ENCODE data around the gene OR2T2.
"Not testable (repeated sequence)": the region's sequence is repeated elsewhere in the genome, so short reads cannot be mapped to it uniquely, and the experiment has no call there.

The OR2T2 gene

GRCh38 chr1:248445399-248445798 lies at the start of gene OR2T2:
Gene OR2T2 (plus strand): TSS chr1:248445637. CDS start chr1:248452798, 7,161 bp downstream.
- DNase-seq (ENCODE audit: low read depth) = not testable (repeated sequence)

DNA sequence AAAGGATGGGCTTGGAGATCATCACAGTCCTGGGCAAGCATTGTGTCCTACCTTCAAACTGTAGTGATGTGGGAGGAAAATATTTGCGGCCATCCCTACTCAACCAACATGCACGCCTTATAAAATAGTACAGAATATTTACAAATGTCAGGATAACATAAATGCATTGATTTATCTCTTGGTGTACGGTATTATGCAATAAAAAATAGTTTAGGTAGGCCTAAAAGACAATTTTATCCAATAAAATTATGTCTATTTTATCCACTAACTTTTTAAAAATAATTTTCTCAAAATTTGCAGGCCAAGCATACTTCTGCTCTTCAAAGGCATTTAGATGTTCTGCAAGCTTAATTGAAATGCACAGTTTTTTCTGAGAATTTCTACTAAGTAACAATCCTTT lies 42.7 kb upstream of the OR2T2 start, which contains the start of gene OR2T1:
Gene OR2T1, plus strand, starts transcription at position 301 of the 400 bp plus-strand sequence. CDS start 3,100 bp downstream, outside the sequence.
- DNase-seq (ENCODE audit: low read depth) = no peak

DNA sequence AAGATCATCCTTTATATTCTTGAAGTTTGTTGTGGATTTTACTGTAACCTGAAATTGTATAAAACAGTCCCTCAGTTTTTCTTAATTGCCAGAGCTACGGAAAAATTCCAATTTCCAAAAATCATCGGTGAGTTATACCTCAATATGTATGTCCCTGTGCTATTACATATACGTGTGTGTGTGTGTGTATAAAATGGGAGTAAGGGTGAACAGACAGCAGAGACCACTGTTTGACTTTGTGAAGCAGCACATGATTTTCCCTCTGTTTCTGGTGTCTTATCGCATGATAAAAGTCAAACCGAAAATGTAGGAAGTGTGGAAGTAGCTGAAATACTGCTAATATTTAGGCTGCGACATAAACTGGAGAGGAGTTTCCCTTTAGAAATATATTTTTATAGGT lies 41.4 kb upstream of the OR2T2 start:
- DNase-seq (ENCODE audit: low read depth) = peak; percentile 88

DNA sequence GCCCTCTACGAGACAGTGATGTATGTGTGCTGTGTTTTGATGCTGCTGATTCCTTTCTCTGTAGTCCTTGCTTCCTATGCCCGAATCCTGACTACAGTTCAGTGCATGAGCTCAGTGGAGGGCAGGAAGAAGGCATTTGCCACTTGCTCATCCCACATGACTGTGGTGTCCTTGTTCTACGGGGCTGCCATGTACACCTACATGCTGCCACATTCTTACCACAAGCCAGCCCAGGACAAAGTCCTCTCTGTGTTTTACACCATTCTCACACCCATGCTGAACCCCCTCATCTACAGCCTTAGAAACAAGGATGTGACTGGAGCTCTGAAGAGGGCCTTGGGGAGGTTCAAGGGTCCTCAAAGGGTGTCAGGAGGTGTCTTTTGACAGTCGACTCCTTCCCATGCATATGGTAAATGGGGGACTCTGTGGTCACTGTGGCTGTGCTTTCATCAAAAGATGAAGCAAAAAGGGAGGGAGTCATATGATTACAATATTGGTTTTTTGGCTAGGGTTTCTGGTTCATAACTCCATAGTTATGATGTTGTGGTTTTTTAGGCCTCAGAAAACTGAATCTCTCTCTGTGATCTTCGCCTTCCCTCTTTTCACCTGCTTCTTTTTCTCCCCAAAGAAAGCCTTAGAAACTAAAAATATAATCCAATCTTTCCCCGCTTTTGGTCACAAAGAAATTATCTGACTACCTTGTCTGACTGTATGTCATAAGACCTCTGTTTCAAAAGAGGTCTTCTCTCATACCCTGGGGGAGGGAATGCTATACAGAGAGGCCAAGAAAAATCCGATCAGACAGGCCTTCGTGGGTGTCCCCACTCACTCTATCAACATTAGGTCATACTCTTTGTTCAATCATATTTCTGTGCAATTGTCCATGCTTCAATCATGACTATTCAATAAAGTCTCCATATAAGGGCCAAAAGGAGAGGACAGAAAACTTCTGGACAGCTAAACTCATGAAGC lies 38.4 kb upstream of the OR2T2 start:
- DNase-seq (ENCODE audit: low read depth) = no peak

DNA sequence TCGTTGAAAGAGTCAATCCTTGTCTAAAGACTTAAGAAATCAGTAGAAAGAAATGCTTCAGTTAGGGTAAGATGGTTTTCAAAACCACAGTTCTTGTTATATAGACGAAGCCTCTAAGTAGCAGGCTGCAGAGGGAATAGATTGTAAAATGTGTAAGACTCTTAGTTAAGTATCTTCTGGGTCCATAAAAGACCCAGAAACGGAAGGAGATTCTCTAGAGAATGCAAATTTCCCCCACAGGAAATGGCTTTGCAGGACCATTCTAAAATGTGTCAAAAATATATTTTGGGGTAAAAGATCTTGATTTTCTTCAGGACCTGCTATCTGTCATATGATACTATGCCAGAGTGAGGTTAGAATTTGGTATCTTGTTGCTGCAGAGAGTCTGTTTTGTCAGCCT lies 29.2 kb upstream of the OR2T2 start:
- DNase-seq (ENCODE audit: low read depth) = no peak

DNA sequence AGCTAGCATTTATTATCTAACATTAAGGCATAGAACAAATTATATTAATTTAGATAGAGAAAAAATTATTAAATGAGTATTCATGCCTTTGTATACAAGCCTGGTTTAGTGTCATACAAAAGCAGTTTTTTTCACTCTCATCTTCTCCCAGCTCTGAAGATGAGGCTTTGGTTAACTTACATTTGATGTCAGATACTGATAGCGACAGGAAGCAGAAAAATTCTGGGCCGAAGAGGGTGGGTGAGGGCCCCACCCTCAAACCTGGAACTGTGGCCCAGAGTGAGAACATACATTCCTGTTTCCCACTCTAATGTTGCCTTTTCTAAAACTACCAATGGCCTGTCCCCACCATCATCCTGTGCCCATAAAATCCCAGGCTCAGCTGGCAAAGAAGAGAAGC lies 27.6 kb upstream of the OR2T2 start:
- DNase-seq (ENCODE audit: low read depth) = no peak

- no peak for DNase-seq (ENCODE audit: low read depth)
Measured at GRCh38 chr1:248421384-248421783, 24.1 kb upstream of the OR2T2 start.

GRCh38 chr1:248427526-248428191 lies 17.8 kb upstream of the OR2T2 start:
- DNase-seq (ENCODE audit: low read depth) = not testable (repeated sequence)

- not testable (repeated sequence) for DNase-seq (ENCODE audit: low read depth)
Measured at GRCh38 chr1:248428192-248428533, 17.3 kb upstream of the OR2T2 start.

DNA sequence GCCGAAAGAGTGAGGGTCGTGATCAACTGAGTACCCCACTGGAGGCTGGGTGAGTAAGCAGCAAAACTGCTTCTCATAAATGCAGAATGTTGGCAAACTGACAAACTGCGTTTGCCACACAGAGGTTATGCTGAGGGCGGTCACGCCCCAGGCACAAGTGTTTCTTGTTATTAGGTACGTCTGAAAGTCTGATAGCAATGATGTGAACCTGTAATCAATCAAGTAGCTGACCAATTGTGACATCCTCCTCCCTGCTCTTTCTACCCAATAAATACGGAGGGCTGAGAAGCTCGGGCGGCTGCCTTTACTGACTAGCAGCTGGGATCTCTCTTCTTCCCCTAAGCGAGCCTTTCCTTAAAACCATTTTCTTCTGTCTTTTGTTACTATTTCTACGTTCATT lies 13.8 kb upstream of the OR2T2 start:
- DNase-seq (ENCODE audit: low read depth) = not testable (repeated sequence)

GRCh38 chr1:248432201-248432600 lies 13.2 kb upstream of the OR2T2 start:
- DNase-seq (ENCODE audit: low read depth) = not testable (repeated sequence)

DNA sequence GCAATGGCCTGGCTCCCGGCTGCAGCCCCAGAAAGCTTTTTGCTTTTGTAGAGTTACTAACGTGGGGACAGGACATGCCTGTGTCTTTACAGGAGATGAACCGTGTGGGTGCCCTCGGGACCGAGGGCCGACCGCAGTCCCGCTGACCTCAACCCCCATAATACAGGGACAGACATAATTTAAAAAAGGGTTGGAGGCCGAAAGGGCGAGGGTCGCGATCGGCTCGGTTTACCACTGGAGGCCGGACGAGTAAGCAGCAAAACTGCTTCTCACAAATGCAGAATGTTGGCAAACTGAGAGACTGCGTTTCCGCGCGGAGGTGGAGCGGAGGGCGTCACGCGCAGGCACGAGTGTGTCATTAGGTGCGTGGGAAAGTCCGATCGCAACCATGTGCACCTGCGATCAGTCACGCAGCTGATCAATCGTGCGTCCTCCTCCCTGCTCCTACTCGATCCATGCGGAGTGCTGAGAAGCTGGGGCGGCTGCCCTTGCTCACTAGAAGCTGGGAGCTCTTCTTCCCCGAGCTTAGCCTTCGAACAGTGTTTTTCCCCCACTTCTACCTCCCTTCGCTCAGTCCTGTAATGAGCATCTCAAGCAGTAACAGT lies 11.5 kb upstream of the OR2T2 start:
- DNase-seq (ENCODE audit: low read depth) = not testable (repeated sequence)

- not testable (repeated sequence) for DNase-seq (ENCODE audit: low read depth)
Measured at GRCh38 chr1:248434913-248435312, 10.5 kb upstream of the OR2T2 start.

GRCh38 chr1:248436303-248436702 lies 9.1 kb upstream of the OR2T2 start:
- DNase-seq (ENCODE audit: low read depth) = not testable (repeated sequence)

- not testable (repeated sequence) for DNase-seq (ENCODE audit: low read depth)
Measured at GRCh38 chr1:248438668-248439067, 6.8 kb upstream of the OR2T2 start.

DNA sequence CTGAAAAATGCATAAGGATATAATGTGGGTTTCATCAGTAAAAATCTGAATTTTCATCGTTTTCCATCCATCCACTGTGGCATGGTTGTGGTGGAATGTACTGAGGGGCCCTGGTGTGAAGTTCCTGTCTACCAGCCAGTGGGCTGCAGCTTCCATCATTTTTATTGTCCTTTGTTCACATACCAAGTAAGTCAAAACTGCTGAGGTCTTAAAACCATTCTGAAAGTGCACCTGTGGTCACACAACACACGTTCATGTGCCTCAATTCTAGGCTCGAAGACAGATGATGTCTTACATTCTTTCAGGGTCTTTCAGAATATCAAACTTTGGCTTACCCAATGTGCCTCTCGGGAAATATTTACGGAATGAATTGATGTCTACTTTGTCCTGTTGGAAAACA lies 6.2 kb upstream of the OR2T2 start:
- not testable (repeated sequence) for DNase-seq (ENCODE audit: low read depth)

DNA sequence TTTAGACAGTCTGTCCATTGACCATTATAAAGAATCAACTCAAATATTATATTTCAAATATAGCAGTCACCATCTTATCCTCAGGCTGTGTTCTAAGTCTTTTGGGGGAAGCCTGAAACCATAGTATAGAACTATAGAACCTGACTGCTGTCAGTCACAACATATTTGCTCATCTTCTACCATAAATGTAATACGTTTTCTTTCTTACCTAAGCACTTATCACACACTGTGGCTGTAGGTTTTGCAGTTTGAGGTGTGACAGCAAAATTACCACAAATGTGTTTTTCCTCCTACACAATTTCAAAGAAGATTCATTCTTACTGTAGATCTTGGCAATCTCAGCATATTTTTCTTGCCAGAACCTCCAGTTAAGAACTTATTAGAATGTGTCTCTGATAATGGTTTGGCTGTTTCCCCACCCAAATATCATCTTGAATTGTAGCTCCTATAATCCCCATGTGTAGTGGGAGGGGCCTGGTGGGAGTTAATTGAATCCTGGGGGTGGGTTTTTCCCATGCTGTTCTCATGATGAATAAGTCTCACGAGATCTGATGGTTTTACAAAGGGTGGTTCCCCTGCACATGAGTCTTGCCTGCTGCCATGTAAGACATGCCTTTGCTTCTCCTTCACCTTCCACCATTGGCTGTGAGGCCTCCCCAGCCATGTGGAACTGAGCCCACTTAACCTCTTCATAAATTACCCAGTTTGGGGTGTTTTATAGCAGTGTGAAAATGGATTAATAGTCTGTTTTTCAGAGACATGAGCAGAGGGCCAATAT lies 2.7 kb upstream of the OR2T2 start:
- DNase-seq (ENCODE audit: low read depth) = not testable (repeated sequence)

- peak; percentile 15 for DNase-seq (ENCODE audit: low read depth)
Measured at GRCh38 chr1:248444603-248445002, 834 bp upstream of the OR2T2 start.

DNA sequence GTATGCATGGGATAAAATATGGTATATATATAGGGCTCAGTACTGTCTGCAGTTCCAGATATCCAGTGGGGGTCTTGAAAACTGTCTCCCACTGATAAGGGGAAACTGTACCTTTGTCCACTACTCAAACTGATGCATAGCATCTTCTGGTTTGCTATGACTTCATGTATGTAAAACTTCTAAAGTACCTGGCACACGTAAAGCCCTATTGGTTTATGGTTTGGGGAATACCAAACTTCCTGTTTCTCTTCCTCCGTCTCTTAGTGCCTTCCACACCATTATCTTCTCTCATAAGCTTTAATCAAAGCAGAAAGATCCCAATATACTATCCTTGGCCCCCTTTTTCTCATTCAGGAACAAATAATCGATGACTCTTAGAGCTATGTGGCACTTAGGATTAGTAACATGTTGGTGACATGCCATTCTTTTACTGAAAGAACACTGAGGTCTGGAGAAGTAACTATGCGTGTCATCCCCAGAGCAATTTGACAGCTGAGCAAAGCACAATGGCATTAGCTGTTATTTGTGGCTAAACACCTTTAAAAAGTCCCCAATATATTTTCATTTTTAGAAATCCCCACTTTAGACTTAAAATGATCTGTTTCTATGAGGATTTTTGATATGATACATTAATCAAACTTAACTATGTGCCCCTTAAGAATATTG lies 3.1 kb downstream of the OR2T2 start:
- not testable (repeated sequence) for DNase-seq (ENCODE audit: low read depth)

GRCh38 chr1:248449821-248450465 lies 4.5 kb downstream of the OR2T2 start:
- not testable (repeated sequence) for DNase-seq (ENCODE audit: low read depth)
